Measurements from ENCODE around the gene NKTR.

The NKTR gene

GRCh38 chr3:42690766-42691680, 90.5 kb downstream of the NKTR start:
- H3K4me3 ChIP-seq (ENCODE audit: low read length): no peak overlapping the region
- no peak for TF ChIP-seq ZNF274 (IDR thresholded peaks at IDR 0.05; ENCODE audit: low read depth, low read length)

GRCh38 chr3:42691816-42692666, 91.6 kb downstream of the NKTR start:
- no peak for TF ChIP-seq ZNF274 (IDR thresholded peaks at IDR 0.05; ENCODE audit: low read depth, low read length)
- H3K4me3 ChIP-seq (ENCODE audit: low read length): no peak overlapping the region

GRCh38 chr3:42692667-42693529, 92.4 kb downstream of the NKTR start:
- TF ChIP-seq ZNF274 (IDR thresholded peaks at IDR 0.05; ENCODE audit: low read depth, low read length): no peak
- H3K4me3 ChIP-seq (ENCODE audit: low read length): no peak overlapping the region

GRCh38 chr3:42693530-42693930, 93.0 kb downstream of the NKTR start:
- H3K4me3 ChIP-seq (ENCODE audit: low read length): no peak overlapping the region
- no peak for TF ChIP-seq ZNF274 (IDR thresholded peaks at IDR 0.05; ENCODE audit: low read depth, low read length)

GRCh38 chr3:42694366-42694765, 93.9 kb downstream of the NKTR start:
- no peak for TF ChIP-seq ZNF274 (IDR thresholded peaks at IDR 0.05; ENCODE audit: low read depth, low read length)
- no peak overlapping the region for H3K4me3 ChIP-seq (ENCODE audit: low read length)

GRCh38 chr3:42696356-42697288, 96.1 kb downstream of the NKTR start:
- no peak overlapping the region for H3K4me3 ChIP-seq (ENCODE audit: low read length)
- TF ChIP-seq ZNF274 (IDR thresholded peaks at IDR 0.05; ENCODE audit: low read depth, low read length): no peak

- no peak overlapping the region for H3K4me3 ChIP-seq (ENCODE audit: low read length)
- TF ChIP-seq ZNF274 (IDR thresholded peaks at IDR 0.05; ENCODE audit: low read depth, low read length): no peak
Measured at GRCh38 chr3:42697289-42698051, 97.0 kb downstream of the NKTR start.

All from GM08714 (cell line).